Ovary (tissue), 3 donors: ENCODE data around the gene IL27RA.

Experiments
- EP300 ChIP-seq: sonication (generic); formaldehyde crosslinking; IDR thresholded peaks from one replicate; pipeline ENCODE4 v1.6.1; 2017; ENCODE audit warnings: antibody characterized with exemption
- POLR2A ChIP-seq: fragments of 450-650 bp; IDR thresholded peaks from one replicate; pipeline ENCODE4 v1.6.1; 2017; ENCODE audit warnings: antibody characterized with exemption, mild to moderate bottlenecking, moderate library complexity
- TF ChIP-seq, protein P1 (sequence below), 3 donors: fragments of 450-650 bp in 2 of 3; fragments of 200-600 bp in 1 of 3; IDR thresholded peaks; one replicate each; pipeline versions ENCODE4 v1.5.1 to v1.8.0; 2016 to 2022; ENCODE audit warnings: antibody characterized with exemption in 3 of 3, mild to moderate bottlenecking in 1 of 3
- donor health status: DM: no; HTN: no; CAD: no.

DNA sequence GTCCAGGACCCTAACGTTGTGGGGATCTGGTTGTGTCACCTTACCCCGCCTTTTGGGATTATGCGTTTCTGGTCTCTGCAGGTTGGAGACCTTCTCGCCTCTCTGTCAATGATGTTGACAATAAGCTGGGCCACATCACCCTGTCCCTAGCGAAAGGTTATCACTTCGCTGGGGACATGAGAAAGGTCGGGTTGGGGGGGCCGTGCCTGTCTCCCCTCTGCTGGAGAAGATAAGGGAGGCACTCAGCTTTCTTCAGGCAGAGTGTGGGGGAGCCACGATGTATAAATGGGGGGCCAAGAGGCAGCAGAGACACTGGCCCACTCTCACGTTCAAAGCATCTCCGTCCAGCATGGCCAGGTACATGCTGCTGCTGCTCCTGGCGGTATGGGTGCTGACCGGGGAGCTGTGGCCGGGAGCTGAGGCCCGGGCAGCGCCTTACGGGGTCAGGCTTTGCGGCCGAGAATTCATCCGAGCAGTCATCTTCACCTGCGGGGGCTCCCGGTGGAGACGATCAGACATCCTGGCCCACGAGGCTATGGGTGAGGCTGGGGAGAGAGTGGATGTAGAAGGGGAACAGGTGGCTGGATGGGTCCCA lies 3.6 kb upstream of the IL27RA start, which contains the start of gene RLN3:
- TF ChIP-seq, protein P1, sequence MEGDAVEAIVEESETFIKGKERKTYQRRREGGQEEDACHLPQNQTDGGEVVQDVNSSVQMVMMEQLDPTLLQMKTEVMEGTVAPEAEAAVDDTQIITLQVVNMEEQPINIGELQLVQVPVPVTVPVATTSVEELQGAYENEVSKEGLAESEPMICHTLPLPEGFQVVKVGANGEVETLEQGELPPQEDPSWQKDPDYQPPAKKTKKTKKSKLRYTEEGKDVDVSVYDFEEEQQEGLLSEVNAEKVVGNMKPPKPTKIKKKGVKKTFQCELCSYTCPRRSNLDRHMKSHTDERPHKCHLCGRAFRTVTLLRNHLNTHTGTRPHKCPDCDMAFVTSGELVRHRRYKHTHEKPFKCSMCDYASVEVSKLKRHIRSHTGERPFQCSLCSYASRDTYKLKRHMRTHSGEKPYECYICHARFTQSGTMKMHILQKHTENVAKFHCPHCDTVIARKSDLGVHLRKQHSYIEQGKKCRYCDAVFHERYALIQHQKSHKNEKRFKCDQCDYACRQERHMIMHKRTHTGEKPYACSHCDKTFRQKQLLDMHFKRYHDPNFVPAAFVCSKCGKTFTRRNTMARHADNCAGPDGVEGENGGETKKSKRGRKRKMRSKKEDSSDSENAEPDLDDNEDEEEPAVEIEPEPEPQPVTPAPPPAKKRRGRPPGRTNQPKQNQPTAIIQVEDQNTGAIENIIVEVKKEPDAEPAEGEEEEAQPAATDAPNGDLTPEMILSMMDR (IDR thresholded peaks at IDR 0.05) = no peak
- TF ChIP-seq POLR2A (no peak), EP300 (no peak)
